ENCODE results near the gene PLA2G2F.

PLA2G2F gene

DNA sequence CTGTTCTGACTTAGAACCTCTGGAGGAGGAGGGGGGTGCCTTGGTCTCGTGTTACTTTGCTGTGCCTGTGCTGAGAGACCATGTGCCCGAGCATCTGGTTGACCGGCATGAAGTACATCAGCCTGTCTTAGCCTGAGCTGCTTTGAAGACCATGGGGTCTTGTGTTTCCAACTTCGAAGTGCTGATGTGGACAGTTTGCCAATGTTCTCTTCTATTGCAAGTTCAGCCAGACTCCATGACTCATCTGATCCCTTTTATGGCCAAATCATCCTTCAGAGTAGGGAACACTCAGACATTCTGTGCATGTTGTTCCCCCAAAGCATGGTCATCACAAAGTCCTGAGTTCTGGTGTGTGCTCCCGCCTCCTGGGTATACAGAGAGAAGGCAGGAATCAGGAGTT lies 53.2 kb downstream of the PLA2G2F start:
- no peak for TF ChIP-seq TAF1 (IDR thresholded peaks at IDR 0.05; ENCODE audit: borderline replicate concordance, insufficient read depth, low read length)
- TF ChIP-seq FOXP2 (optimal IDR thresholded peaks at IDR 0.05; ENCODE audit: borderline replicate concordance, extremely low read depth, extremely low read length, insufficient read depth): no peak
- no peak for TF ChIP-seq POLR2AphosphoS5 (IDR thresholded peaks at IDR 0.05; ENCODE audit: low read depth, low read length)
- TF ChIP-seq SIN3A (IDR thresholded peaks at IDR 0.05; ENCODE audit: borderline replicate concordance, insufficient read depth, low read length): no peak
- TF ChIP-seq, protein P1, sequence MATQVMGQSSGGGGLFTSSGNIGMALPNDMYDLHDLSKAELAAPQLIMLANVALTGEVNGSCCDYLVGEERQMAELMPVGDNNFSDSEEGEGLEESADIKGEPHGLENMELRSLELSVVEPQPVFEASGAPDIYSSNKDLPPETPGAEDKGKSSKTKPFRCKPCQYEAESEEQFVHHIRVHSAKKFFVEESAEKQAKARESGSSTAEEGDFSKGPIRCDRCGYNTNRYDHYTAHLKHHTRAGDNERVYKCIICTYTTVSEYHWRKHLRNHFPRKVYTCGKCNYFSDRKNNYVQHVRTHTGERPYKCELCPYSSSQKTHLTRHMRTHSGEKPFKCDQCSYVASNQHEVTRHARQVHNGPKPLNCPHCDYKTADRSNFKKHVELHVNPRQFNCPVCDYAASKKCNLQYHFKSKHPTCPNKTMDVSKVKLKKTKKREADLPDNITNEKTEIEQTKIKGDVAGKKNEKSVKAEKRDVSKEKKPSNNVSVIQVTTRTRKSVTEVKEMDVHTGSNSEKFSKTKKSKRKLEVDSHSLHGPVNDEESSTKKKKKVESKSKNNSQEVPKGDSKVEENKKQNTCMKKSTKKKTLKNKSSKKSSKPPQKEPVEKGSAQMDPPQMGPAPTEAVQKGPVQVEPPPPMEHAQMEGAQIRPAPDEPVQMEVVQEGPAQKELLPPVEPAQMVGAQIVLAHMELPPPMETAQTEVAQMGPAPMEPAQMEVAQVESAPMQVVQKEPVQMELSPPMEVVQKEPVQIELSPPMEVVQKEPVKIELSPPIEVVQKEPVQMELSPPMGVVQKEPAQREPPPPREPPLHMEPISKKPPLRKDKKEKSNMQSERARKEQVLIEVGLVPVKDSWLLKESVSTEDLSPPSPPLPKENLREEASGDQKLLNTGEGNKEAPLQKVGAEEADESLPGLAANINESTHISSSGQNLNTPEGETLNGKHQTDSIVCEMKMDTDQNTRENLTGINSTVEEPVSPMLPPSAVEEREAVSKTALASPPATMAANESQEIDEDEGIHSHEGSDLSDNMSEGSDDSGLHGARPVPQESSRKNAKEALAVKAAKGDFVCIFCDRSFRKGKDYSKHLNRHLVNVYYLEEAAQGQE (IDR thresholded peaks at IDR 0.05; ENCODE audit: insufficient read depth in 1 of 2, low read depth in 2 of 2, low read length in 2 of 2): no peak

DNA sequence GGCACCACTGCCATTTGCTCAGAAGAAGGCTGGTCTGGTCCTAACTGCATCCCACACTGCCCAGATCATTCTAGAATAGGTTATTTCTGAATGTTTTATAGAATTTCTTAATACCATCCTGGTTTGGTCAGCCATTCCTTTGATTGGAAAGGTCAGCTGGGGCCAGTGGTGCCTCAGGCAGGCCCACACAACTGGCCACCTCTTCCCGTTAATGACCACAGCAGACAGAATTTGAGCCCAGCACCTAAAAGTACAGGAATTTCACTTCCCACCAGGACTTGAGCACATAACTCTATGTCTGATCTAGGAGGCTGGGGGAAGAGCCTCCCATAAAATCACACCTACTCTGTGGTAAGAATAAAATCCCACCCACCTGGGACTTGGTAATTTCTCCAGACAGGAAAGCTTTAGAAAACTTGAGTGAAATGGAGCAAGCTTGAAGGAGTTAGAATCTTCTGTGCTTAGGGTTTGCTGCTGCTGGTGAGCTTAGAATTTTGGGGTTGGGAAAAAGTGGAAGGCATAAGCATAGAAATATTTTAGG lies 53.8 kb downstream of the PLA2G2F start:
- TF ChIP-seq TAF1 (IDR thresholded peaks at IDR 0.05; ENCODE audit: borderline replicate concordance, insufficient read depth, low read length) (no peak), POLR2AphosphoS5 (IDR thresholded peaks at IDR 0.05; ENCODE audit: low read depth, low read length) (no peak), FOXP2 (optimal IDR thresholded peaks at IDR 0.05; ENCODE audit: borderline replicate concordance, extremely low read depth, extremely low read length, insufficient read depth) (no peak), SIN3A (IDR thresholded peaks at IDR 0.05; ENCODE audit: borderline replicate concordance, insufficient read depth, low read length) (no peak)
- TF ChIP-seq, protein P1 (IDR thresholded peaks at IDR 0.05; ENCODE audit: insufficient read depth in 1 of 2, low read depth in 2 of 2, low read length in 2 of 2): no peak

DNA sequence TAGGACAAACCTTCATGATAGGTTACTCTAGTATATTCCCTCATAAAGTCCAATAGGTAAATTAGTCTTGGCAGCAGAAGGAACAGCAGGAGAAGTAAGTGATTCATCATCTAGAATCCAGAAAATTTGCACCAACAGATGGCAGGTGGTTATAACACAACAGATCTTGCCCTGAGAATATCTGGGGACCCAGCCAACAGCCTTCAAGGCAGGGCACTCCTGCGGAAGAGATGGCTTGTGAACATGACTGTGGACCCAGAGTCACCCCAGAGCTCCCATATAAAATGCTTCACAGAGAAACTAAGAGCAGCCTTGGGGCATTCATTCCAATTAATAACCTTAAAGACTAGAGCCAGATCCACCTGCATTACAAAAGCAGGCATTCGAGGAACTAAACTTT lies 55.1 kb downstream of the PLA2G2F start:
- TF ChIP-seq SIN3A (IDR thresholded peaks at IDR 0.05; ENCODE audit: borderline replicate concordance, insufficient read depth, low read length) (no peak), TAF1 (IDR thresholded peaks at IDR 0.05; ENCODE audit: borderline replicate concordance, insufficient read depth, low read length) (no peak), FOXP2 (optimal IDR thresholded peaks at IDR 0.05; ENCODE audit: borderline replicate concordance, extremely low read depth, extremely low read length, insufficient read depth) (no peak), POLR2AphosphoS5 (IDR thresholded peaks at IDR 0.05; ENCODE audit: low read depth, low read length) (no peak)
- TF ChIP-seq, protein P1 (IDR thresholded peaks at IDR 0.05; ENCODE audit: insufficient read depth in 1 of 2, low read depth in 2 of 2, low read length in 2 of 2): no peak

DNA sequence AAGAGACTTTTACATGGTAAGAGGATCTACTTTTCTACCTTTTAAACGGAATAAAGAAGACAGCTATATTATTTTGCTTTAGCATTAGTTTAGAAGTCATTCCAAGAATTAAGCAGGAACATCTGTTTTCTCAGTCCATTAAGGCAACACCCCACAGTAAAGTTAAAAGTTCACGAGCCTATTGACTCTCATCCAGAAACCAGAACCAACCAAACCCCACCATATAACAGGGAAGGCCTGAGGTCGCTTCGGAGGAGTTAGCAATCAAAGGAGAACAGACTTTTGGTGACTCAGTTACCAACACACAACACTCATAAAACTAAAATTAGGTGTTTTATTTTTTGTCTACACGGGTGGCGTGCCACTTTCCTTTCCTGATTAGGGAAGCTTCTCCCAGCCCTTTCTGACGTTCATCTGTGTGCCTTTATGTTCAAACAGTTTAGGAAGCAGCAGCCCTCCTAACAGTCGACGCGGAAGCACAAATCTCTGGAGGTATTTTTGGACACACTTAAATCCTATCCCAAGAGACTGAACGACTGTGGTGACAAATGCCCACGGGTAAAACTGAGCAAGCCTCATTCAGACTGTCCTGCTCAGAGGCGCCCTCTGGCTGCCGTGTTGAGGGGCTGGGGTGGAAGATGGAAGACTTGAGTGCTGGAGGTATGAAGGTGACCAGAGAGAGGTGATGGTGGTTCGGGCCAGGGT lies 55.8 kb downstream of the PLA2G2F start:
- TF ChIP-seq POLR2AphosphoS5 (IDR thresholded peaks at IDR 0.05; ENCODE audit: low read depth, low read length): no peak
- TF ChIP-seq SIN3A (IDR thresholded peaks at IDR 0.05; ENCODE audit: borderline replicate concordance, insufficient read depth, low read length): no peak
- TF ChIP-seq, protein P1 (IDR thresholded peaks at IDR 0.05; ENCODE audit: insufficient read depth in 1 of 2, low read depth in 2 of 2, low read length in 2 of 2): no peak
- no peak for TF ChIP-seq TAF1 (IDR thresholded peaks at IDR 0.05; ENCODE audit: borderline replicate concordance, insufficient read depth, low read length)
- no peak for TF ChIP-seq FOXP2 (optimal IDR thresholded peaks at IDR 0.05; ENCODE audit: borderline replicate concordance, extremely low read depth, extremely low read length, insufficient read depth)

Measured in PFSK-1 (cell line).